DMS 273 treated with DMSO at 0.1 percent for 48 hours (cell line): ENCODE data around the gene PIGZ.
"Not testable (repeated sequence)": the region's sequence is repeated elsewhere in the genome, so short reads cannot be mapped to it uniquely, and the experiment has no call there.

Source experiments
- DNase-seq: peaks from one replicate; lab custom pipeline; 2025; lab: John Stamatoyannopoulos, UW

The PIGZ gene

DNA sequence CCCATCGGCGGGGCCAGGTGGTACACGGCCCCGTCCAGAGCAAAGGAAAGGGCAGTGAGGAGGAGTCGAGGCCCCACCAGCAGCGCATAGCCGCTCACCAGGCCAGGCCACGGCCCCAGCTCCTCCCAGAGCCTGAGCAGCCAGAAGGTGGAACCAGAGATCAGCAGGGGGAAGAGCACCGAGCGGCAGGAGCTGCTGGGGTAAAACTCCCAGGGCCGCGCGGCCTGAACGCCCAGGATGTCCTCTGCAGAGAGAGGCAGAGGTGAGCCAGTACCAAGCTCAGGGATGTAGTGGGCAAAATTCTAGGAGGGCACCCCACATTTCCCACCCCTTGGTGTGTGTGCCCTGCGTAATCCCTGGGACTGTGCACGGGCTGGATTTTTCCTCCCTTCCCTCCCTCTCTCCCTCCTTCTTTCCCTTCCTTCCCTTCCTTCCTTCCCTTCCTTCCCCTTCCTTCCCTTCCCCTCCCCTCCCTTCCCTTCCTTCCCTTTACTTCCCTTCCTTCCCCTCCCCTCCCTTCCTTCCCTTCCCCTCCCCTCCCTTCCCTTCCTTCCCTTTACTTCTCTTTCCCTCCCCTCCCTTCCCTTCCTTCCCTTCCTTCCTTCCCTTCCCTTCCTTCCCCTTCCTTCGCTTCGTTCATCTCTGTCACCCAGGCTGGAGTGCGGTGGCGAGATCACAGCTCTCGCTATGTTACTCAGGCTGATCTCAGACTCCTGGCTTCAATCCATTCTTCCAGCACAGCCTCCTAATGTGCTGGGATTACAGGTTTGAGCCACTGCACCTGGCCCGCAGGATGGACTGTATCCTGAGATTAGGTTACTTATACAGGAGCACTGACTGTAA lies 20.0 kb downstream of the PIGZ start:
- DNase-seq, result no peak

DNA sequence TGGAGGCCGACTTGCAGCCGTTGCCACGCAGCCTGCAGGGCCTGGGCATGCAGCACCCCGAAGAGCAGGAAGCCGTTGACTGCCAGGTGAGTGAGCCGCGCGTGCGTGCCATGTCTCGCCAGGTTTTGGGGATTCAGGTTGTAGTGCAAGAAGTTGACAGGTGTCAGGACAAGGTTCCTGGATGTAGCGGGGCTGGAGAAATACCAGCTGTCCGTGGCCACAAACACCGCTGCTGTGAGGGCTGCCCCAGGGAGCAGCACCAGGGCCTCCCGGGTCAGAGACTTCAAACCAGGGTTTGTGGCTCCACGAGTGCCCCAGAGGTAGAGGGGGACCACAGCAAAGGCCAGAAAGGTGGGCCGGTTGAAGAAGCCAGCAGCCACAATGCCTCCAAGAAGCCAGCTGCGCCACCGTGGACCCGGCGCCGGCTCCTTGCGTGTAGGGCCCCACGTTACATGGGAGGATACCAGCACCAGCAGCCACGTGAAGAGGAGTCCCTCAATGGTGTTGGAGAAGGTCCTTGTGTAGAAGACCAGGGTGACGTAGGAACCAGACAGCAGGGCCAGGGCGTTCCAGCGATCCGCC lies 20.7 kb downstream of the PIGZ start:
- no peak for DNase-seq

DNA sequence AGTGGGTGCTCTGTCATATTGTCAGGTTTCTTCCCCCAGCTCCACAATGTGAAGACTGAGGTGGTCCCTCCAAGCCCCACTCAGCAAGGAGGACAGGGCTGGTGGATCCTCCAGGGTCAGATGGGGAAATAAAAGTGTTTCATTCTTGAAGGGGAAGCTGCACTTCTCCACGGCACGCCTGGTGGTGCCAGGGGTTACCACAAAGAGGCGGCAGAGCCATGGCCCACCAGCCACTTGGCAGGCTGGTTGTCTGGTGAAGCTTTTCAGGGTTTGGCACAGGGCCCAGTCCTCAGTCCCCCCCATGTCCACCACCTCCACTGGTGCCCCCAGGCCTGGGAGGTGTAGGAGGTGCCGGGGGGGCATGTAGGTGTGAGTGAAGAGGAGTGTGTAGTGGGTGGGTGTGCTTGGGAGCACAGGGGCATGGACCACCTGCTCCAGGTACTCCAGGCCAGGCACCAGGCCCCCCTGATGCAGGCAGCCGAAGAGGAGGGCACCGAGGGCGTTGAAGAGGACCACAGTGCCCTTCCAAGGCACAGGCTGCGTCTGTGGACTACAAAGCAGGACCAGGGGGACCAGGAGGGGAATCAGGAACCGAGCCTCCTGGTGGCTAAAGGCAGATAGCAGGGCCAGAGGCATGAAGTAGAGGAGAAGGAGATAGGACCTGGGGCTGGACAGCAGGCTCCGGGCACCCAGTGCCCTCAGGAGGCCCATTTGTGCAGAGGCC lies 21.3 kb downstream of the PIGZ start:
- no peak for DNase-seq

DNA sequence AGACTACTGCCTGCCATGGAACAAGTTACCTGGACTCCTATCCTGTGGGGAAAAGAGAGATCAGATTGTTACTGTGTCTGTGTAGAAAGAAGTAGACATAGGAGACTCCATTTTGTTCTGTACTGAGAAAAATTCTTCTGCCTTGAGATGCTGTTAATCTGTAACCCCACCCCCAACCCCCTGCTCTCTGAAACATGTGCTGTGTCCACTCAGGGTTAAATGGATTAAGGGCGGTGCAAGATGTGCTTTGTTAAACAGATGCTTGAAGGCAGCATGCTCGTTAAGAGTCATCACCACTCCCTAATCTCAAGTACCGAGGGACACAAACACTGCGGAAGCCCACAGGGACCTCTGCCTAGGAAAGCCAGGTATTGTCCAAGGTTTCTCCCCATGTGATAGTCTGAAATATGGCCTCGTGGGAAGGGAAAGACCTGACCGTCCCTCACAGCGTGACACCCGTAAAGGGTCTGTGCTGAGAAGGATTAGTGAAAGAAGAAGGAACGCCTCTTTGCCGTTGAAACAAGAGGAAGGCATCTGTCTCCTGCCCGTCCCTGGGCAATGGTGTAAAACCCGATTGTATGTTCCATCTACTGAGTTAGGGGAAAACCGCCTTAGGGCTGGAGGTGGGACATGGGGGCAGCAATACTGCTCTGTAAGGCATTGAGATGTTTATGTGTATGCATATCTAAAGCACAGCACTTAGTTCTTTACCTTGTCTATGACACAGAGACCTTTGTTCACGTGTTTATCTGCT lies 24.4 kb downstream of the PIGZ start:
- DNase-seq, result not testable (repeated sequence)

DNA sequence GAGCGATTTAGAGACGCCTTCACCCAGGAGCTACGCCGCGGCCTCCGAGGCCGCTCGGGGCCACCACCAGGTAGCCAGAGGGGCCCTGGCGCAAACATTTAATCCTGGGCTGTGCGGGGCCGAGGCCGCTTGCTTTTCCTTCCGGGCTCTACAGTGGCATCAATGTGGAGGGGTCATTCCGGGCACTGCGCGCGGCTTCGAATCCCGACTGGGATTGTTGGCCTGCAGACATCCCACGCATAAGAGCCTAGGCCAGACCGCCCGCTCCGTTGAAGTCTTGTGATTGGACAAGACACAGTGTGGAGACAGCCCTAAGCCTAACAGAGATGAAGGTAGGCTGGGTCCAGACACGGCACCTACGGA lies 25.7 kb downstream of the PIGZ start:
- DNase-seq, result no peak

DNA sequence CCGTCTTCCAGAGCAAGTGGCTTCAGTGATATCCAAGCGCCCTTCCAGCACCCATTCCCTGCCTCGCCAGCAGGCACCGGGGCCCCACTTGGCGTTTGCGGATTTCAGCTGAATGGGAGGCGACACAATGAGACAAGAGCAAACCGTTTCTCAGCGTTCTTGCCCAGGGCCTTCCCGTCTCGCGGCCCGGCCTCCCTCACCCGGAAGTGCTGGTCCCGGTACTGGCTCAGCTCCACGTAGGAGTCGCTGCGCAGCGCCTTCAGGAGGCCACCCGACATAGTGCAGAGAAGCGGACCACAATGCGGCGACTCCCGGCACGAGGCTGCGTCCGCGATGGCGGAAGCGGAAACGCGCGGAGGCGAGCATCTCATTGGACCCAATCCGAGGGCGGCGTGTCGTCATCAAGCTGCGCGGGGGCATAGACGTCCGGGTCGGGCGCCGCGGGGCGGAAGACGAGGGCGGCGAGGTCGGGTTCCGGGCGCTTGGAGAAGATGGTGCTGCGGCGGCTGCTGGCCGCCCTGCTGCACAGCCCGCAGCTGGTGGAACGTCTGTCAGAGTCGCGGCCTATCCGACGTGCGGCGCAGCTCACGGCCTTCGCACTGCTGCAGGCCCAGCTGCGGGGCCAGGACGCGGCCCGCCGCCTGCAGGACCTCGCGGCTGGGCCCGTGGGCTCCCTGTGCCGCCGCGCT lies 26.3 kb downstream of the PIGZ start, which contains the start of gene NCBP2:
Gene NCBP2 (minus strand): TSS at position 303 of the 689 bp plus-strand sequence. CDS start 25 bp downstream, at position 278.
- DNase-seq, result peak; percentile 97

DNA sequence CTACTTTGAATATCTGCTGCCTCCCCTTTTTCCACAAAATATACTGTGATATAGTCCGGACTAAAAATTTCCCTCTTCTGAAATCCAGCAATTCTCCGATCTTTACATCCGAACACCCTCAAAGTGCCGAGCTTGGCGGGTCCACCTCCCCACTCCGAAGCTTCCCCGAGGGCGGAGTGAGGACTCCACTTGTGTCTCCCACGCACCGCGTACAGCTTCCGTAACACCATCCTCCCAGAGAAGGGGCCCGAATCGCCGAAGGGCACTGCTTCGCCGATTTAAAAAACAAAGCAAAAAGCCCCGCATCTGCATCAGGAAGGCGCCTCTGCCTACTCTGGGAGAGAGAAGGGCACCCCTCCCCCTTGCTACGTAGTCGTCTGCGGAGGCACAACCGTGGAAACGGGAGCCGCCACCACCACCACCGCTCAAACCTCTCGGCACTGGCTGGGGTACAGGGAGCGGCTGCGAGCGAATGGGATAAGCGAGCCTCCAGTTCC lies 26.9 kb downstream of the PIGZ start:
- DNase-seq, result peak; percentile 83

DNA sequence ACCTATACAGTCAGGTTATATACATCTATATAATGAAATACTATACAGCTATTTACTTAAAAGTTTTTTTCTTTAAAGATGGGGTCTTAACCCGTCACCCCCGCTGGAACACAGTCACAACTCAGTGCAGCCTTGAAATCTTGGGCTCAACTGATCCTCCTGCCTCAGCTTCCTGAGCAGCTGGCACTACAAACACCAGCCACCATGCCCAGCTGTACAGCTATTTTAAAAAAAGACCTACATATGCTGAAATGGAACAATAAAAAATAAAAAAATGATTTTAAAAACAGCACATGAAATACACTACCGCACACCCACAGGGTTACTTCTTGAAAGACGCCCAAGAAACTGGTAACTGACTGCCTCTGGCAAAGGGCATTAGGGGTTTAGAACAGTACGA lies 30.1 kb downstream of the PIGZ start:
- no peak for DNase-seq

DNA sequence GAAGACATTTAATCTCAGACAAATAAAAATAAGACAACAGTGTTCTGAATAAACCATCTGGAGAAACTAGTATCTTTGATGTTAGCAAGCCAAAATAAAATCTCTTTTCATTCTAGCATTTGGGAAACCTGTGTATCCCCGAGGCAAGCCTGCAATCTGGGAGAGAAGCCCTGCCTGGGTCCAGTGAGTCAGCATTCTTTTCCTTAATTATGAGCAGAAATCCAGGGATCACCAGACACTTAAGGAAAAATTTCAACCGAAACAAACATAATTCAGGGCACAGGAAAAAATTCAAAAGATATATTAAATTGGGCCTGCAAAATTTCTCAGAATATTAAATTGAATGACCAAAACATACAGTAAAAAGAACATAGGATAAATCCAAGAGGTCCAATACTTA lies 30.5 kb downstream of the PIGZ start:
- no peak for DNase-seq

DNA sequence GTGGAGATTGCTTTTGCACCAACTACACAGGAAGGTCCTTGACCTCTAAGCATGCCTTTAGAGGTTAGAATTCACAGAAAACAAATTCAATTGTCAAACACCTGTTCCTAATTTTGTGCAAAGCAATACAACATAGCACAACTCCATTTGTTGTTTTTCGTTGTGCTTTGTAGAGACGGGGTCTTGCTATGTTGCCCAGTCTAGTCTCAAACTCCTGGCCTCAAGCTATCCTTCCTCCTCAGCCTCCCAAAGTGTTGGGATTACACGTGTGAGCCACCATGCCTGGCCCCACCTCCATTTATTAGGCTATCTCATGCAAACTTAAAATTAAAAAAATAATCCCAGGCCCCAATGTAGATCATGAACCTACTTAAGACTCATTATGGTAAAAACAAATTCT lies 32.3 kb downstream of the PIGZ start:
- DNase-seq, result no peak

DNA sequence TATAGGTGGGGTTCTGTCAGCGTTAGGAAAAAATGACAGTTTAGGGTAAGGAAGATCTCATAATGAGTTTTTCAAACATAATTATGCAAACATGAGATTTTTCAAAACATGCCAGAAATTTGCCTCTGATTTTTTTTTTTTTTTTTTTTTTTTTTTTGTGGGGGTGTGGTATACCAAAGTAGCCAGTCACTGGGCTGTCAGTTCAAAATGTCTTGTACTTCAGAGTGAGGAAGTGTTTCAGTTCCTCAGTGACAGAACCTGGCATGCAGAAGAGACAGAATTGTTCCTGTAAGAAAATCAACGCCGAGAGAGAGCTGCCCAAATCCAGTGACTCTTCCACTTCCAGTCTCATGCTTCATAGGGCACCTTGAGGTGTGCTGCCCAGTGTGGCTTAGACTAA lies 36.0 kb downstream of the PIGZ start:
- no peak for DNase-seq

DNA sequence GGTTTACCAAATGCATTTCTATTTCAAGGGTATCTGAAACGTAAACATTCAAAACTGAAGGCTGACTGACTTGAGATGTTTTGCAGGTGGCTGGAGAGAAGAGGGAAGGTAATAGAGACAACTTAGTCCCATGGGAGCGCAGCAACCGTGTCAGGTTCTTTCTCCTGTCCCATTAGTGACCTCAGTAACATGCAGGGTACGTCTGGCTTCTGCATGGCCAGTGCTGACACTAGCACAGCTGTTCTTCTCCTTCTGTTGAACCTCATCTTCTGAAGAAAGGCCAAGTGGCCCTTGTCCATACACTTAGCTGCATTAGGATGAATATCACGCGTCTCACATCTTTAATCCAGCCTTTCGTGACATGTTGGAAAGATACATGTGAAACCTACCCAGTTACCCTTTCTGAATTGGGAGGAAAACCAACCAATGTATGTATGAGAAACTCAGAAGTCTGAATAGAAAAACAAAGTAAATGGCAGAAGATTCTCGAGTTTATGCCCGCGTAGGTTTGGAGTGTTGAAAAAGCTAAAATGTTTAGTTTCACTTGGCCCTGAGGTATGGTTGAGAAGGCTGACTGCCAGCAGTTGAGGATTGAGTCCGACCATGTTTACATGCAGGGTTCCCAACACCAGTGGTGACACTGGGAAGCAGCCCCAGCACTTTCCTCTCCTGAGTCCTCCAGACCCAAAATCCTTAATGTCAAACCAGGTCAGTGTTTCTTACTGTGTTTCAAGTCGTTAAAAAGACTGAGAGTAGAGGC lies 36.6 kb downstream of the PIGZ start:
- DNase-seq, result no peak

DNA sequence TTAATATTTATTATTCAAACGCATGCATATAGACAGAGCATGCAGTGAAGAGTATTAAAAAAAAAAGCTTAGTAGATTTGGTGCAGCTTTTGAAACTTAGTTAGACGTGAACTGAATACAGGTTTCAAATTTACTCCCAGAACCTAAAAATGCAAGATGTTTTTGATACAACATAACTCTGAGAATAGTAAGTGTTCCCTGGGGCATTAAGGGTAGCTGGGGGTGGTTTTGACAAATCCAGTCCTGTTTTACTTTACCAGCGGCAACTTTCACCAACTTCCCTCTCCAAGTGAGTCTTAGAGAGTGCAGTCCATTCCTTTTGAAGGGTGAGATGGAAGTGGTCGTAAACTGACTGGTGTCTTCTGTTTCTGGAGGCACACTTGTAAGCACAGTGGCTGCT lies 37.5 kb downstream of the PIGZ start:
- no peak for DNase-seq

DNA sequence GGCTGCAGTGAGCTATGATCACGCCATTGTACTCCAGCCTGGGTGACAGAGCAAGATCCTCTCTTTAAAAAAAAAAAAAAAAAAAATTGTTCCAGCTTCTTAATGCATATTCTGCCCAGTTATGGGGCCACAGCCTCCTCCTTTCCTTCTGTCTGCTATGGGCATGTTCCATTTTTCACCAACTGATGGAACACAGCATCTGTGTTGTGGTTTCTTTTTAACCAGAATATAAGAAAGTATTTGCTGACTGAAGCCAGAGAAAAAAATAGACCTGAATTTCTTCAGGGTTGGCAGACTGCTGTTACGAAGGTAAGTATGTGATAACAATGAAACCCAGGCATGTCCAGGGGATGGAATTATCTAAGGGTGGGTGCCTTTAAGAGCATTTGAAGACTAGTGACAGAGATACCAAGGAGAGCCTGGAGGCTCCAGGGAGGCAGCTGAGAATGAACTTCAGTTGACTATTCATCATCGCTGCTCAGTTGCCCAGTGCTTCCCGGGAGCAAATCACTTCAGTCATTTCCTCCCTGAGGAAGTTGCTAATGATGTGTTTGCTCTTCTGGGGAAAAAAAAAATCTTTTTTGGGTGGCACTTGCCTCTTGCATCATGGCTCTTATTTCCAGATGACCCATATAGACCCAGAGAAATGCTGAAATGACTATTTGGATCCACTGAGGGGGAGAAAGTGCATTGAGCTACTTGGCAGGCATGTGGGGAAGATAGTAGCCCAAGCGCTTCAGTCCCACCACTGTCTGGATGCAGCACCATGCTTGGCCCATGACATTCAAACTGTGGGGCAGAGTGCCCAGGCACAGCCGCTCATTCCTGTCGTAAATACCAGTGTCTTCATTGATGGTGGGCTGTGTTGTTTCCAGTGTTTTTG lies 40.8 kb downstream of the PIGZ start:
- no peak for DNase-seq

DNA sequence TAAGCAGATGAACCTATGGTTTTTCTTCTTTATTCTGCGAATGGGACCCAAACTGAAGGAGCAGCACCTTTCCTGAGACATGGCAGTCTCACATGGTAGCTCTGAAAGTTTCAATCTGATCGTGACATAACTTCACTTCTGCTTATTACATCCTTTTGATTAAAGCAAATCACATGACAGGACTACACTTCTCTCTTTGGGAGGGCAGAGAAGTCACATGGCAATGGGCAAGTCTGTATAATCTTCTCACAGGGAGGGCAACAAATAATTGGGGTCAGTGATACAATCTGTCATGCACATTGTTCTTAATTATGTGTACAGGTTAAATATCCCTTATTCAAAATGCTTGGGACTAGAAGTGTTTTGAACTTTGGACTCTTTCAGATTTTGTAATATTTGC lies 47.9 kb downstream of the PIGZ start:
- DNase-seq, result no peak

DNA sequence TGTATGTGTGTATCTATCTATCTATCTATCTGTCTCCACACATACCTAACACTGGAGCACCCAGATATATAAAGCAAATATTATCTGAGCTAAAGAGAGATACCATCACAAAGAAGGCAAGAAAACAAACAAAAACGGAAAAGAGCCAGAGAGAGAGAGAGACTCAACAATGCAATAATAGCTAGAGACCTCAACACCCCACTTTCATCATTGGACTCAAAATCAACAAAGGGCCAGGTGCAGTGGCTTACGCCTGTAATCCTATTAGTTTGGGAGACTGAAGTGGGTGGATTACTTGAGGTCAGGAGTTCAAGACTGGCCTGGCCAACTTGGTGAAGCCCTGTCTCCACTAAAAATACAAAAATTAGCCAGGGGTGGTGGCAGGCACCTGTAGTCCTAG lies 49.7 kb downstream of the PIGZ start:
- no peak for DNase-seq

DNA sequence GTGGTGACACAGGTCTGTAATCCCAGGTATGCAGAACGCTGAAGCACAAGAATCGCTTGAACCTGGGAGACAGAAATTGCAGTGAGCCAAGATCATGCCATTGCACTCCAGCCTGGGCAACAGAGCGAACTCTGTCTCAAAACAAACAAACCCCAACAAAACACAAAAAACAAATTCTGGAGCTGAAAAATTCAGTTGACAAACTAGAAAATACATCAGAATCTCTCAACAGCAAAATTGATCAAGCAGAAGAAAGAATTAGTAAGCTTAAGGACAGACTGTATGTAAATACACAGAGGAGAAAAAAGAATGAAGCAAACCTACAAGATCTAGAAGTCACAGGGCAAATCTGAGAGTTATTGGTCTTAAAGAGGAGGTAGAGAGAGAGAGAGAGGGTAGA lies 51.6 kb downstream of the PIGZ start:
- no peak for DNase-seq

DNA sequence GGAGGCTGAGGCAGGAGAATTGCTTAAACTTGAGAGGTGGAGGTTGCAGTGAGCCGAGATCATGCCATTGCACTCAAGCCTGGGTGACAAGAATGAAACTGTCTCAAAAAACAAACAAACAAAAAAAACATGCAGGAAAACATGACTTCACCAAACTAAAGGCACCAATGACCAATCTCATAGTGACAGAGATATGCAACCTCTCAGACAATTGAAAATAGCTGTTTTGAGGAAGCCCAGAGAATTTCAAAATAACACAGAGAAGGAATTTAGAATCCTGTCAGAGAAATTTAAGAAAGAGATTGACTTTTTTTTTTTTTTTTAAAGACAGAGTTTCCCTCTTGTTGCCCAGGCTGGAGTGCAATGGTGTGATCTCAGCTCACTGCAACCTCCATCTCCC lies 52.4 kb downstream of the PIGZ start:
- DNase-seq, result no peak

DNA sequence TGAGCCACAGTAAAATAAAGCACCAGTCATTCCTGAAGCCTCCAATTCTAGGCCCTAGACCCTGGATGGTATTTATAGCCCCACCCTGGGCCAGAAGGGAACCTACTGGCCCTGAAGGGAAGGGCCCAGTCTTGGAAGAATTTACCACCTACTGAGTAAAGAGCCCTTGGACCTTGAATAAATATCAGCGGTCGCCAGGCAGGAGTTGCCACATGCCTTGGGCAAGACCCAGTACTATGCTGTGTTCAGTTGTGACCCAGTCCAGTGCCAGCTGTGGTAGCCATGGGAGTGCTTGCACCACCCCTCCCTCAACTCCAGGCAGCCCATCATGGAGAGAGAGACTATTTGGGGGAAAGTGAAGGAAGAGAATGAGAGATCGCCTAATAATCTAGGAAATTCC lies 53.3 kb downstream of the PIGZ start:
- DNase-seq, result no peak

DNA sequence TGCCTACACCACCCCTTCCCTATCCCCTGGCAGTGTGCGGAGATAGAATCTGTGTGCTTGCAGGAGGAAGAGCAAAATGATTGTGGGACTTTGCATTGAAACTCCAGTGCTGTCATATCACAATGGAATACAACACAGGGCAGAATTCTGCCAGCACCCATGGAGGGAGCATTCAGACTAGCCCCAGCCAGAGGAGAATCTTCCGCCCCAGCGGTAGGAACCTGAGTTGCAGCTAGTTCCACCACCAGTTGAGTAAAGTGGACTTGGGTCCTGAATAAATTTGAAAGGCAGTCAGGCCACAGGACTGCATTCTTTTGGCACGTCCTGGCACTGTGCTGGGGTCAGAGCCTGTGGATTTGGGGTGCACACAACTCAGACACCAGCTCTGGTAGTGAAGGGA lies 53.8 kb downstream of the PIGZ start:
- DNase-seq, result no peak
